Stimulated activated CD8-positive, alpha-beta memory T cell treated with anti-CD3 and anti-CD28 coated beads, Interleukin-7, amount 100 ng/mL, for 4 hours (primary cell): ENCODE measurements around the gene PTPN13.

ENCODE experiments used
- DNase-seq, 2 donors: peaks; one replicate each; pipeline ENCODE4 v3.0.0-alpha.2; 2020; ENCODE audit warnings: low read depth in 2 of 2

The PTPN13 gene

DNA sequence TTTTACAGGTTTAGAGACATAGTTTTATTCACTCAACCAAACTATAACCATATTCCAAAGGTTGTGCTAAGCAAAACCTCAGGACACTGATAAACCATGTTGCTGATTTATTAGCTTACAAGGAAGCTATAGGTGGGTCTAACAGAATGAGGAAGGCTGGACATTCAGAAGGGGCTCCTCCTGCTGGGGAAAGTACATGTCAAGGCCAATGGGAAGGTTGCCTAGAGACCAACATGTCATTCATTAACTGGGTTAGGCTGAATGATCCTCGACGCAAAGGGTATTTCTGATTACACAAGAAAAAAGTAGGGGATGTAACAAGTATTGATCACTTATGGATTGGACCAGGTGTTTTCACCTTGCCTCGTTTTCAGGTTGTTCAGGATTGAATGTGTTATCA lies 224.7 kb downstream of the PTPN13 start:
- no peak for DNase-seq

DNA sequence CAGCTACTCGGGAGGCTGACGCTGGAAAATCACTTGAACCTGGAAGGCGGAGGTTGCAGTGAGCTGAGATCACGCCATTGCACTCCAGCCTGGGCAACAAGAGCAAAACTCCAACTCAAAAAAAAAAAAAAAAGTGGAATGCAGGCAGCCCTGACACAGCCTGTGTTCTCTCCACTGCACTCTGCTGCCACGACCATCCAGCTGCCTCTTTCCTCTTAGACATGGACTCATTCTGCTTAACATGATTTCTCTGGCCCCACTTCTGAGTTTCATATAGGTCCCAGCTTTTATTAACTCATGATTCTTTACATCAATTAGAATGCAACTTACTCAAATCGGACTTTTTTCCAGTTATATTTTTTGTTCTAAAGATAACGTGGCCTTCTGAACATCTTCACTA lies 225.4 kb downstream of the PTPN13 start:
- DNase-seq, result no peak

DNA sequence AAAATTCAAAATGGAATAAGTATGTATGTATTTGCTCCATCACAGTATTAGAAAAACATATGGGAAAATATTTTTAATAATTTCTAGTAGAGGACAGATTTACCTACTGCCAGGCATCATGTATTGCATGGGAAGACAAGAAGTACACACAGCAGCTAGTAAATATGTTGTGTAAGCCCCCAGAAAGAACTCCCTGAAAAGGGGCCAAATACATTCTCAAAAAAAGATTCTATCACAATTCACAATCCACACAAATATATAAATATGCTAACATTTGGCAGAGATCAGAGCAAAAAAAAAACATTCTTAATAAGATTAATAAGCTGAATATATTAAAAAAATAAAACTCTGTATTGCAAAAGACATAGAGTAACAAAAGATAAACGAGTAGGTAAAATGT lies 227.0 kb downstream of the PTPN13 start:
- DNase-seq, result no peak

DNA sequence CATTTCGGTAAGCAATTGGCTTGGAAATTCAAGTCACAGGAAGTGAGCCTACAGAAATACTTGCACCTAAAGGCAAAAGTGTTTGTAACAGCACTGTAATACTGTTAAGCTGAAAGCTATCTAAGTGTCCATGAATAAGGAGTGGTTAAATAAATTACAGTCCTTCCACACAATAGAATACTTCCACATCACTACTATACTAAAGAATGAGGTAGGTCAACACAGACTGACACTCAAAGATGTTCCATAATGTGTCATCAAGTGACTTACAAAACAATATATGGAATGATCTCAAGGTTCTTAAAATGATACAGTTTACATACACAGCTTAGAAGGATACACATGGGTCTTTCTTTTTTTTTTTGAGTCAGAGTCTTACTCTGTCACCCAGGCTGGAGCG lies 228.0 kb downstream of the PTPN13 start:
- DNase-seq, result no peak

DNA sequence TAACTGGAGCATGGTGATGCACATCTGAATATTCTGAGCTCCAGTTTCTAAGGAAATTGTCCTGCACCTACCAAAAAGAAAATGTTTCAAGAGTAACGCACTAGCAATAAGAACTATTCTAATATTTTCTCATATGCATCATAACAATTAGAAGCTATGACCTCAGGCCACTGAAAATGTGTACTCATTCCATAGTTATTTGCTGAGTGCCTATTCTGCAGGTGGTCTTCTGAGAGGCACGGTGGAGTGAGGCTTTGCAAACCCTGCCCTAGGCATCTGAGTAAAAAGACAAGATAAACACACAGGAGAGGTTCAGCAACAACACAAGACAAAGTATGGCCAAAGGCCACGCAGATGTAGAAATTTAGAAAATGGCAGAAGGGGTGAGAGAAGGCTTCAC lies 231.4 kb downstream of the PTPN13 start:
- DNase-seq, result no peak

DNA sequence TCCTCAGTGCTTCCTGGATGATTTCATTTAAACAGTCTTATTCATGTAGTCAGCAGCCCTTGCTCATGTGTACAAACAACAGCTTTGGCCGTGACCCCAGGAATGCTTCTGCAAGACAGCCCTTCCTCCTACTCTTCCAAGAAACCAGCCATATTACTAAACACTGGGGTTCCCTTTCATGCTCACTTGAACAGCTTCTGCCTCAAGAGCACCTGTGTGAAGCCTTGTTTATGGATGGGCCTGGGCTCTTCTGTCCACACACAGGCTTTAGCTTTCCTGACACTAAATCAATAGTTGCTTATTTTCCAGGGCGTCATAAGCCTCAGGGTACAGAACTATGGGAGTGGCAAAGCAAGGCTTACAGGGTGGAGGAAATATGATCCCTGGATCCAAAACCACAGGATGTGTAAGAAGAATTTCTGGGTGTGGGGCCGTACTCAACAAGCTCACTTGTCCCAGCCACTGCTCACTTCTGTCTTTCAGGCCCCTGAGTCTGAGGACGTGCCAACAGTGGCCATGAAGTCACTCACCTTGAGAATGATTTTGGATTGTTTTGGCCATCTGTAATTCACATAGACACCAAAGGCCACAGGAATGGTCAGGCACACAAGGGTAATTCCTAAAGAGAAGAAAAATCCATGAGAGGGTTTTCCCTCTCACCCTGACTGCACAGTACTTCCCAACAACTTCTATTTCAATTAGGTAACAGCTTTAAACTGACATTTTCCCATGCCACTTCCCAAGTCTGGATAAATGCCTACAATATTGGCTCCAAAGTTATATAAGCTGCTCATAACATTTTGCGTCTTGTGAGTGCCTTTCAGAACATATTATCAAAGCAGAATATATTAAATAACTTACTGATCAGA lies 237.4 kb downstream of the PTPN13 start:
- no peak for DNase-seq

- DNase-seq, result no peak
Observed at GRCh38 chr4:86833615-86834014, 239.5 kb downstream of the PTPN13 start.

GRCh38 chr4:86834901-86835300 lies 240.8 kb downstream of the PTPN13 start:
- no peak for DNase-seq

DNA sequence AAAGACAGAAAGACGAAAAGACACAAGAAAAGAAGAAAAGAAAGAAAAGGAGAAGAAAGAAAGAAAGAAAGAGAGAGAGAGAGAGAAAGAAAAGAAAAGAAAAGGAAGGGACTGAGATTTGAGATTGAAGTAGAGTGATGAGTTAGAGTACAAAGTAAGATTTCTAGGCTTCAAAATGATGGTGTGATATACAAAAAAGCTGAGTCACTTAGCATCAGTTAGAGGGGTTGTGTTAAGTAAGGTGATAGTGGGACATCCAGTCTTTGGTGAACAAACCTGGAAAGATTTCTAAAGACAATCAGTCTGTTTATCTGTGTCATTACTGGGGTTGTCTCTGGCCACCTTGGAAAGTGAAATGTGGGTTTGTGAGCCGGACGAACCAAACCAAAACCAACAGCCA lies 241.6 kb downstream of the PTPN13 start:
- DNase-seq, result no peak

GRCh38 chr4:86837691-86838503 lies 243.8 kb downstream of the PTPN13 start:
- no peak for DNase-seq

DNA sequence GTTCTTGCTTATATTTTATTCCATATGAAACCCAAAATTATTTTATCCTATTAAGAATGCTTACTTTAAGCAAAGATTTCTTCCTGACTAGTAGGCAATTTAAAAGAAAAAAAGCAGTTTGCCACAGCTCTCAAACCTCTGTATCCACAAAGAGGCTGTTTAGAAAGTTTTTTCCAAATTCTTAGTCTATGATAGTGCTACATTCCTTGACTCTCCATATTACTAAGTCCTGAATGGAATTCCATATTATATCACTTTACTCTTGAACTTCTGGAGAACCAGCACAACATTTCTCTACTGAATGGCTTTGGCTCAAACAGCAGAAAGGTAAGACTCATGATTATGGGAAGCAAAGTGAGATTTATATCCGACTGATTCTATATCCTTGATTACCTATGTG lies 246.7 kb downstream of the PTPN13 start:
- DNase-seq, result no peak

- DNase-seq, result no peak
Observed at GRCh38 chr4:86841309-86841708, 247.2 kb downstream of the PTPN13 start.

DNA sequence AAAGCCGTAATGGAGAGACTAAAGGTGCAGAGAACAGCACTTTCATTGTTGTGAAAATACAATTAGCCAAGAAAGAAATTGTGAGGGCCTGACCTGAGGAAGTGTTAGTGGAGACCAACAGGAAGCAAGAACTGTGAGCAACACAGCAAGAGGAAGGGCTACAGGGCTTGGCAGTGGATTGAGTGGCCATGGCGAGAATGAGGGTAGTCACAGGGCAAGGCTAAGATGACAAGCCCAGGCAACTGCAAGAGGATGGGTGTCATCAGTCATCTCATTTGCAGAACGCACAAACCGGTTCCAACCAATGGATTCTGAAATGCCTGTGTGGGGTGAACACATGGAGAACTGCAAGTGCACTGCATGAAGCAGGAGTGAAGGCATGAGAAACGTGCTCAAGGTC lies 251.5 kb downstream of the PTPN13 start:
- DNase-seq, result no peak

DNA sequence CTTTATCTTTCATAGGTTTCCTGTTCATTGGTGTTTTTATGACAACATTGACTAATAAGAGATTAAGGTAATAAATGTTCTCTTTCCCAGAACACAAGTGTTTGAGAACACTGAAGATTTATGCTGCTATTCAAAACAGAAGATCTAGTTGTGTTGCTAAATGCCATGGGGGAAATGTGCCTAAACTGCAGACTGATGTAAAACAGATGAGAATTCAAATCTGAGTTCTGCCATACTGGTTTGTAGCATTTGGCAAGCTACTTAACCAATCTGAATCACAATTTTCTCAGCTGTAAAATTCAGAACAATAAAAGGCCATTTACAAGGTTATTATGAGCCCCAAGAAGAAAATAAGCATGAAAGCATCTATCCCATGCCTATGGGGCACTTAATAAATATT lies 252.8 kb downstream of the PTPN13 start:
- no peak for DNase-seq

DNA sequence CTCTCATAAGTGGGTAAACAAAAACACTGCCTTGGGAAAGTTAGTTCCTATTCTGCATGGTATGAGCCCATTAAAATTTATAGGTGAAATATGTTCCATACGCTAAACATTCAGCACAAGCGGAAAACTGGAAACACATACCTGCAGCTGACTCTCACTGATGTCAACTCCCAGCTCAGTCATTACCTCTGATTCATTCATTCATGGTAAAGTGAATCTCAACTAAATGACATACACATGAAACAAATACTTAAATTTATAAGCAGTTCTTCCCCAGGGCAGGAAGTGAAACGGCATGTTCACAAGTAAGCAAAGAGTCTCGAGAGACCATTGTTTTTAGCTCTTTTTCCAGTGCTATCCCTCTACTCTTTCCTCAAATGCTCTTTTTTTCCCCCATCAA lies 253.5 kb downstream of the PTPN13 start:
- DNase-seq, result no peak

- DNase-seq, result no peak
Observed at GRCh38 chr4:86848136-86848535, 254.0 kb downstream of the PTPN13 start.

DNA sequence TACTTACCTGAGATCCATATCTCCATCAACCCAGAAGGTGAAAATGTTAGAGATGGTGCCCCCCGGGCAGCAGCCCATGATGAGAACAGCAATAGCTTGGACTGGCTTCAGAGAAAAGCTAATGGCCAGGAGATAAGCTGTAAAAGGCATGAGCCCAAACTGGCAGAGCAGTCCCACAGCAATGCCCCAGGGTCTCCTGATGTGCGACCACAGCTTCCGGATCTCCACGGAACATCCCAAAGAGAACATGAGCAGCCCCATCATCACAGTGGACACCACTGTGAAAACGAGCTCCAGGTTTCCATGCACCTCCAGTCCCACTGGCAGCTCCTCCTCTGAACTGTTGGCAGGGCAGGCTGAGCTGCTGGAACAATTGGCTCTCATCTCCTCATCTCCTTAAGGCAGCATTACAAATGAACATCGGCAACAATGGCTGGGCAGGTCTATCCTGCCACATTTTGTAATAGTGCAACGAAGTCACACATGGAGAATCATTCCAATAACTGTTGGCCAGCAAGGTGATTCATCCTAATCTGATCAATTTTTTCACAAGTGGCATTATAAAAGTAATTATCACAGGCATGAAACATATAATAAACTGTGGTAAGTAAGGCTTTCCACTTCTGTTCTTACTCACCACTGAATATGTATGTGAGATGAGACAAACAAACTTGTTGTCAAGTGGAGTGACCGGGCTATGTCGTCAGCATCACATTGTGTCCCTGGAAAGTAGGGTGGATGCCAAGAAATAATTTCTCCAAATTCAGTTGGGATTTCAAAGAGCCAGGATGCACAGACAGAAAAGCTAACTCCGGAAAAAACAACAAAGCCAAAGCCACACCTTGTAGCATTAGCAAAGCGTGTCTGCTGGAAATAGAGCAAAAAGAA lies 254.9 kb downstream of the PTPN13 start, which contains the start of gene SLC10A6:
Gene SLC10A6 (minus strand): TSS at position 653 of the 888 bp plus-strand sequence. CDS start 269 bp downstream, at position 384.
- no peak for DNase-seq

DNA sequence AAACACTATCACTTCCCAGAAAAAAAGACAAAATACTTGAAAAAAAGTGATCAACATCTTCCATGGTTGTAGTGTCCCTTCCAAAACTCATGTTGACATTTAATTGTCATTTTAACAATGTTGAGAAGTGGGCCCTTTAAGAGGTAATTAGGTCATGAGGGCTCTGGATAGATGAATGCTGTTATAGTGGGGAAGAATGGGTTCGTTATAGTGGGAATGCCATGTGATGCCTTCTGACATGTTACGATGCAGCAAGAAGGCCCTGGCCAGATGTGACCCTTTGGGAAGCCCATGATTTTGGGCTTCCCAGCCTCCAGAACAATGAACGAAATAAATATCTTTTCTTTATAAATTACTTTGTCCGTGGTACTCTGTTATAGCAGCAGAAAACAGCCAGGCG lies 259.1 kb downstream of the PTPN13 start:
- DNase-seq, result no peak

- DNase-seq, result no peak
Observed at GRCh38 chr4:86855572-86855971, 261.5 kb downstream of the PTPN13 start.

GRCh38 chr4:86856896-86857295 lies 262.8 kb downstream of the PTPN13 start:
- no peak for DNase-seq

DNA sequence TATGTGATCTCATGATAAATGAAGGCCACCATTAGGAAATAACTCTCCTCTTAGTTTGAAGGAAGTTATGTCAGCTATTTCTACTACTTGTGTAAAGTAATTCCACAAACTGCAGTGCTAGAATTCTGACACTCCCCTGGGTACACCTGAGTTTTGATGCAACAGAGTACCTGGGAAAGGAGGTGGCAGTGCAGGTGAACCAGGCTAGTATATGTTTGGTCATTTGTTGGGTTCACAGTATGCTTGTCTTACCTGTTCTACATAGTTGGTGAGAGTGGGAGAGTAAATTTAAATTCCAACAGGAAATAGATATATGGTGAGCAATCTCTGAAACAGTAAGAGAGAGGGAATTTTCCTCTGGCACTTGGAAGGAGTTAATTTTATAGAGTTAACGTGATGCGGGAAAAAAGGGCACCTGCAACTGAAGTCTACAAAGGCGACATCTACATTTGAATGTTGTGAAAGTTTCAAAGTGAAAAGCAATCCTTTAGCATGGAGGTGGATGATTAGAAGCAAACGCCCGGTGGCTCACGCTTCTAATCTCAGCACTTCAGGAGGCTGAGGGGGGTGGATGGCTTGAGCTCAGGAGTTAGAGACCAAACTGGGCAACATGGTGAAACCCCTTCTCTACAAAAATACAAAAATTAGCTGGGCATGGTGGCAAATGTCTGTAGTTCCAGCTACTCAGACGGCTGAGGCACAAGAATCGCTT lies 263.4 kb downstream of the PTPN13 start:
- no peak for DNase-seq
